GM23338 (cell line): Measurements from ENCODE around the gene RAB5B. TPM values are rescaled to one million over a fixed set of nuclear protein-coding genes. Genes with fewer than 3 reads are reported as not detected.
"Not testable (repeated sequence)": the region's sequence is repeated elsewhere in the genome, so short reads cannot be mapped to it uniquely, and the experiment has no call there.

Experiments used
- ATAC-seq: fragments of 200-7000 bp; cut with Tn5 transposase; 3 replicates; pipeline ENCODE4 v1.9.1; 2020
- DNase-seq: peaks from one replicate; pipeline ENCODE4 v3.0.0-alpha.2; 2015; ENCODE audit warnings: low spot score
- H2AFZ ChIP-seq: fragments of 200-600 bp; sonication (generic); 2 replicates; pipeline ENCODE4 v1.8.0; 2016; ENCODE audit warnings: antibody characterized with exemption, mild to moderate bottlenecking, moderate library complexity
- H3F3A ChIP-seq: fragments of 200-600 bp; sonication (generic); replicated peaks from 2 replicates; pipeline ENCODE4 v1.8.0; 2017; ENCODE audit warnings: antibody characterized with exemption, mixed run types, low read depth
- H3K27ac ChIP-seq: fragments of 200-600 bp; sonication (generic); 2 replicates; pipeline ENCODE4 v1.6.1; 2016; ENCODE audit warnings: low read depth
- H3K27me3 ChIP-seq: fragments of 200-600 bp; sonication (generic); 2 replicates; pipeline ENCODE4 v1.8.0; 2016; ENCODE audit warnings: mild to moderate bottlenecking, mixed run types, moderate library complexity; ENCODE audit not compliant: insufficient read depth
- H3K36me3 ChIP-seq: fragments of 200-600 bp; sonication (generic); 2 replicates; pipeline ENCODE4 v1.8.0; 2016; ENCODE audit warnings: mild to moderate bottlenecking; ENCODE audit not compliant: insufficient read depth
- H3K4me1 ChIP-seq: fragments of 200-600 bp; sonication (generic); 2 replicates; pipeline ENCODE4 v1.8.0; 2016; ENCODE audit warnings: mild to moderate bottlenecking, moderate library complexity; ENCODE audit not compliant: insufficient read depth
- H3K4me2 ChIP-seq: fragments of 200-600 bp; sonication (generic); 2 replicates; pipeline ENCODE4 v1.7.1; 2017; ENCODE audit warnings: mixed run types
- H3K4me3 ChIP-seq: fragments of 200-600 bp; sonication (generic); 2 replicates; pipeline ENCODE4 v1.6.1; 2016; ENCODE audit warnings: mixed run types
- H3K79me2 ChIP-seq: fragments of 200-600 bp; sonication (generic); replicated peaks from 2 replicates; pipeline ENCODE4 v1.8.0; 2017; ENCODE audit warnings: mild to moderate bottlenecking; ENCODE audit not compliant: insufficient read depth
- H3K9me2 ChIP-seq: fragments of 200-600 bp; sonication (generic); 2 replicates; pipeline ENCODE4 v1.8.0; 2017; ENCODE audit not compliant: insufficient read depth
- H4K20me1 ChIP-seq: fragments of 200-600 bp; sonication (generic); replicated peaks from 2 replicates; pipeline ENCODE4 v1.8.0; 2017; ENCODE audit warnings: mild to moderate bottlenecking; ENCODE audit not compliant: insufficient read depth
- H3K27ac Mint-ChIP-seq: 2 replicates; pipeline ENCODE4 v1.8.0; 2020; ENCODE audit warnings: inconsistent platforms, mild to moderate bottlenecking, moderate library complexity, mixed read lengths
- H3K27me3 Mint-ChIP-seq: 3 replicates; pipeline ENCODE4 v1.8.0; 2022; ENCODE audit warnings: low read depth, mild to moderate bottlenecking, moderate library complexity, mixed read lengths, inconsistent platforms; ENCODE audit not compliant: insufficient read depth, poor library complexity
- H3K36me3 Mint-ChIP-seq: 3 replicates; pipeline ENCODE4 v1.8.0; 2021; ENCODE audit warnings: low read depth, mild to moderate bottlenecking, inconsistent platforms, moderate library complexity, mixed read lengths
- H3K4me1 Mint-ChIP-seq: 3 replicates; pipeline ENCODE4 v1.8.0; 2020; ENCODE audit warnings: mild to moderate bottlenecking, inconsistent platforms, mixed read lengths
- H3K4me3 Mint-ChIP-seq: 3 replicates; pipeline ENCODE4 v1.8.0; 2021; ENCODE audit warnings: moderate library complexity, mild to moderate bottlenecking, inconsistent platforms, mixed read lengths
- H3K9me3 Mint-ChIP-seq: 3 replicates; pipeline ENCODE4 v1.8.0; 2020; ENCODE audit warnings: moderate library complexity, mild to moderate bottlenecking, inconsistent platforms, mixed read lengths
- JUNB ChIP-seq: IDR thresholded peaks from one replicate; pipeline ENCODE4 v1.6.1; 2016; ENCODE audit warnings: antibody characterized with exemption; ENCODE audit not compliant: unreplicated experiment
- NANOG ChIP-seq: IDR thresholded peaks from 2 replicates; pipeline ENCODE4 v1.6.1; 2016; ENCODE audit warnings: antibody characterized with exemption, borderline replicate concordance
- ZNF114 ChIP-seq: fragments of 250-450 bp; sonication (Bioruptor Pico); IDR thresholded peaks from 2 replicates; pipeline ENCODE4 v1.5.0; 2020; ENCODE audit warnings: mild to moderate bottlenecking, moderate library complexity
- ZNF462 ChIP-seq: fragments of 250-450 bp; sonication (Bioruptor Pico); IDR thresholded peaks from 2 replicates; pipeline ENCODE4 v1.5.0; 2020; ENCODE audit warnings: mild to moderate bottlenecking, moderate library complexity
- polyA plus RNA-seq: library from polyadenylated mRNA; unstranded; fragments of >200 nt; fragmentation: Nextera tagmentation; extraction: Ambion mirVana; gene quantifications from 2 replicates; pipeline ENCODE4 v1.2.1, GENCODE V29; 2016
- total RNA-seq: library from RNA; depleted of rRNA; stranded (reverse); fragments of >200 nt; shearing (Covaris generic); gene quantifications from 2 replicates; pipeline ENCODE4 v1.2.3, GENCODE V29; 2014

The RAB5B gene
- total and polyA plus RNA-seq, 2 experiments from 2014 or later: 19.7 to 46.5 TPM

- TF ChIP-seq ZNF462 (CRISPR knock-in tag) (no peak), JUNB (no peak), ZNF114 (no peak)
Observed at GRCh38 chr12:55978393-55978792, 4.5 kb downstream of the RAB5B start (continued).

GRCh38 chr12:55979069-55979468 is 5.2 kb downstream of the RAB5B start:
- Histone ChIP-seq H3F3A (peaks cover 10% of the 10 kb centered on the region; the same call in 1 of the 2 replicates), H2AFZ (no peak overlapping the region), H4K20me1 (peaks cover 15% of the 10 kb centered on the region), H3K4me1 (no peaks in the 10 kb centered on the region), H3K4me3 (no peak overlapping the region), H3K27ac (no peak overlapping the region), H3K9me2 (no peaks in the 10 kb centered on the region), H3K36me3 (0 out of 2 replicates have a peak, but pooled peaks cover 6% of the 10 kb centered on the region), H3K4me2 (no peak overlapping the region), H3K79me2 (peaks cover 59% of the 10 kb centered on the region), H3K27me3 (no peaks in the 10 kb centered on the region)
- no peak for ATAC-seq
- Mint-ChIP-seq H3K9me3 (no peaks in the 10 kb centered on the region), H3K27me3 (no peaks in the 10 kb centered on the region), H3K4me1 (peaks cover 5% of the 10 kb centered on the region; the same call in 2 of the 3 replicates), H3K27ac (no peak overlapping the region), H3K4me3 (no peak overlapping the region), H3K36me3 (peaks cover 28% of the 10 kb centered on the region)
- TF ChIP-seq ZNF114 (no peak), NANOG (no peak)
- no peak for DNase-seq

GRCh38 chr12:55981882-55982281 is 8.0 kb downstream of the RAB5B start:
- not testable (repeated sequence) for H3K4me3 ChIP-seq, H3K4me1 ChIP-seq, H3K9me3 Mint-ChIP-seq, H4K20me1 ChIP-seq, DNase-seq, ATAC-seq, H3K4me2 ChIP-seq, H3K27me3 ChIP-seq, H3K27ac ChIP-seq, H3K4me1 Mint-ChIP-seq, H2AFZ ChIP-seq, H3K36me3 ChIP-seq, H3K9me2 ChIP-seq, H3K27ac Mint-ChIP-seq, H3K4me3 Mint-ChIP-seq, H3K27me3 Mint-ChIP-seq
- H3F3A ChIP-seq: peaks cover 10% of the 10 kb centered on the region; the same call in 1 of the 2 replicates
- H3K79me2 ChIP-seq: peaks cover 33% of the 10 kb centered on the region
- peaks cover 33% of the 10 kb centered on the region for H3K36me3 Mint-ChIP-seq
